ENCODE data around the gene TSPAN7. TPM values are rescaled to one million over a fixed set of nuclear protein-coding genes. Genes with fewer than 3 reads are reported as not detected.

The TSPAN7 gene
- total and polyA plus RNA-seq, 2 donors (not counting 1 experiment from before 2014, with no cell fraction given): 0.03 TPM; not detected in 1

GRCh38 chrX:38620623-38621022 is 59.3 kb downstream of the TSPAN7 start:
- Histone ChIP-seq H3K27ac (ENCODE audit: insufficient read depth, low read length) (no peak overlapping the region), H3K4me1 (ENCODE audit: control insufficient read depth, extremely low read depth, insufficient read depth, low read length) (no peaks in the 10 kb centered on the region), H3K36me3 (ENCODE audit: control insufficient read depth, insufficient read depth, low read length) (no peaks in the 10 kb centered on the region), H3K4me3 (replicated peaks in 1 of 4; ENCODE audit: control extremely low read depth in 1 of 4, insufficient read depth in 1 of 4, low read depth in 3 of 4, low read length in 4 of 4) (no peak overlapping the region), H3K9me3 (ENCODE audit: control insufficient read depth, insufficient read depth, low read depth, low read length) (no peaks in the 10 kb centered on the region), H4K20me1 (ENCODE audit: control insufficient read depth, extremely low read depth, insufficient read depth, low read length) (no peaks in the 10 kb centered on the region), H3K79me2 (ENCODE audit: control insufficient read depth, insufficient read depth, low read length) (no peaks in the 10 kb centered on the region), H3K9ac (ENCODE audit: insufficient read depth, low read length) (no peak overlapping the region), H2AFZ (ENCODE audit: low read length) (no peak overlapping the region), H3K27me3 (ENCODE audit: control insufficient read depth, insufficient read depth, low read length) (no peaks in the 10 kb centered on the region), H3K4me2 (ENCODE audit: extremely low read depth, insufficient read depth, low read length) (no peak overlapping the region)
- DNase-seq (ENCODE audit: low read depth in 2 of 2): no peak
- no peak for TF ChIP-seq EZH2 (IDR thresholded peaks at IDR 0.05; ENCODE audit: low read length, missing control alignments)

- no peaks in the 10 kb centered on the region for H3K9me3 ChIP-seq (ENCODE audit: control insufficient read depth, insufficient read depth, low read depth, low read length)
- TF ChIP-seq EZH2 (IDR thresholded peaks at IDR 0.05; ENCODE audit: low read length, missing control alignments) (no peak), CTCF (conservative IDR thresholded peaks at IDR 0.05 in 1 of 2, IDR thresholded peaks at IDR 0.05 in 1 of 2; ENCODE audit: low read depth in 1 of 2, low read length in 2 of 2) (no peak)
- H3K36me3 ChIP-seq (ENCODE audit: control insufficient read depth, insufficient read depth, low read length): no peaks in the 10 kb centered on the region
- no peaks in the 10 kb centered on the region for H3K4me1 ChIP-seq (ENCODE audit: control insufficient read depth, extremely low read depth, insufficient read depth, low read length)
- no peak for DNase-seq (ENCODE audit: low read depth in 2 of 2)
- H3K27ac ChIP-seq (ENCODE audit: insufficient read depth, low read length): no peak overlapping the region
- no peak overlapping the region for H3K4me2 ChIP-seq (ENCODE audit: extremely low read depth, insufficient read depth, low read length)
- H3K79me2 ChIP-seq (ENCODE audit: control insufficient read depth, insufficient read depth, low read length): no peaks in the 10 kb centered on the region
- H3K4me3 ChIP-seq (replicated peaks in 1 of 4; ENCODE audit: control extremely low read depth in 1 of 4, insufficient read depth in 1 of 4, low read depth in 3 of 4, low read length in 4 of 4): no peak overlapping the region
- H3K27me3 ChIP-seq (ENCODE audit: control insufficient read depth, insufficient read depth, low read length): no peaks in the 10 kb centered on the region
- H2AFZ ChIP-seq (ENCODE audit: low read length): no peak overlapping the region
- H4K20me1 ChIP-seq (ENCODE audit: control insufficient read depth, extremely low read depth, insufficient read depth, low read length): no peaks in the 10 kb centered on the region
- no peak overlapping the region for H3K9ac ChIP-seq (ENCODE audit: insufficient read depth, low read length)
These were observed 65.0 kb downstream of the TSPAN7 start for GRCh38 chrX:38626296-38626695.

- DNase-seq (ENCODE audit: low read depth in 2 of 2): peak; percentile 2 to 3
- Histone ChIP-seq H3K36me3 (ENCODE audit: control insufficient read depth, insufficient read depth, low read length) (no peaks in the 10 kb centered on the region), H3K4me1 (ENCODE audit: control insufficient read depth, extremely low read depth, insufficient read depth, low read length) (no peaks in the 10 kb centered on the region), H3K27ac (ENCODE audit: insufficient read depth, low read length) (no peak overlapping the region), H3K79me2 (ENCODE audit: control insufficient read depth, insufficient read depth, low read length) (no peaks in the 10 kb centered on the region), H3K4me3 (replicated peaks in 1 of 4; ENCODE audit: control extremely low read depth in 1 of 4, insufficient read depth in 1 of 4, low read depth in 3 of 4, low read length in 4 of 4) (no peak overlapping the region), H3K4me2 (ENCODE audit: extremely low read depth, insufficient read depth, low read length) (no peak overlapping the region), H3K9me3 (ENCODE audit: control insufficient read depth, insufficient read depth, low read depth, low read length) (no peaks in the 10 kb centered on the region), H4K20me1 (ENCODE audit: control insufficient read depth, extremely low read depth, insufficient read depth, low read length) (no peaks in the 10 kb centered on the region), H3K9ac (ENCODE audit: insufficient read depth, low read length) (no peak overlapping the region), H3K27me3 (ENCODE audit: control insufficient read depth, insufficient read depth, low read length) (no peaks in the 10 kb centered on the region), H2AFZ (ENCODE audit: low read length) (no peak overlapping the region)
- TF ChIP-seq EZH2 (IDR thresholded peaks at IDR 0.05; ENCODE audit: low read length, missing control alignments) (no peak), CTCF (conservative IDR thresholded peaks at IDR 0.05 in 1 of 2, IDR thresholded peaks at IDR 0.05 in 1 of 2; ENCODE audit: low read depth in 1 of 2, low read length in 2 of 2) (peak in 1 of 2 donors; percentile 39)
These were observed 66.3 kb downstream of the TSPAN7 start for GRCh38 chrX:38627683-38628082.
